ENCODE measurements around the gene ICOS.

ICOS gene

GRCh38 chr2:204004912-204005311 lies 68.3 kb downstream of the ICOS start:
- Histone ChIP-seq H3K27me3 (ENCODE audit: insufficient read depth, poor library complexity, severe bottlenecking) (no peaks in the 10 kb centered on the region), H3K4me3 (ENCODE audit: severe bottlenecking) (no peak overlapping the region), H3K9me3 (ENCODE audit: severe bottlenecking) (no peaks in the 10 kb centered on the region), H3K4me1 (ENCODE audit: insufficient read depth, poor library complexity, severe bottlenecking) (no peaks in the 10 kb centered on the region), H3K27ac (ENCODE audit: poor library complexity, severe bottlenecking) (no peak overlapping the region), H3K36me3 (ENCODE audit: low read depth) (no peaks in the 10 kb centered on the region)
- no peak for DNase-seq (ENCODE audit: low spot score)
- no peak for ATAC-seq (ENCODE audit: low read depth)
- TF ChIP-seq CTCF (IDR thresholded peaks at IDR 0.05; ENCODE audit: poor library complexity, severe bottlenecking) = no peak

- no peak overlapping the region for H3K27ac ChIP-seq (ENCODE audit: poor library complexity, severe bottlenecking)
- no peak for TF ChIP-seq CTCF (IDR thresholded peaks at IDR 0.05; ENCODE audit: poor library complexity, severe bottlenecking)
- no peak for DNase-seq (ENCODE audit: low spot score)
- no peaks in the 10 kb centered on the region for H3K36me3 ChIP-seq (ENCODE audit: low read depth)
- no peaks in the 10 kb centered on the region for H3K4me1 ChIP-seq (ENCODE audit: insufficient read depth, poor library complexity, severe bottlenecking)
- ATAC-seq (ENCODE audit: low read depth) = no peak
- no peaks in the 10 kb centered on the region for H3K27me3 ChIP-seq (ENCODE audit: insufficient read depth, poor library complexity, severe bottlenecking)
- H3K4me3 ChIP-seq (ENCODE audit: severe bottlenecking) = no peak overlapping the region
- H3K9me3 ChIP-seq (ENCODE audit: severe bottlenecking) = no peaks in the 10 kb centered on the region
These were observed 69.6 kb downstream of the ICOS start for GRCh38 chr2:204005940-204006721.

DNA sequence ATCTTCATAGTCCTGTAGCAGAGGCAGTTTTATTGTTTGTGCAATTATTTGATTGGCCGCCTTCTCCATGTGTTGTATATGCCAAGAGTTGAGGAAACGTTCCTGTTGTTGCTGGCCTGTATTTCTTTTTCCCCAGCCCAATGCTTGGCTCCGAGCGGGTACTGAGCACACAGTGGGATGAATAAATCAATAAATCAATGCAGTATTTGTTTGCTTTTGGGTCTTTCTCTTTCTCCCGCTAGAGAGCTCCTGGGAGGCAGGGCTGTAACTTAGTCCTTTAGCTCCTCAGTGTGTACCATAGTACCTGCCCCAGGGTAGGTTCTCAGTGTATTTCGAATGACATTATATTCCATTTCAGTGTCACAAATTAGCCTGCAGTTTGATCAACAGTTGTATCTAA lies 71.8 kb downstream of the ICOS start:
- Histone ChIP-seq H3K4me1 (ENCODE audit: insufficient read depth, poor library complexity, severe bottlenecking) (peaks cover 8% of the 10 kb centered on the region), H3K36me3 (ENCODE audit: low read depth) (no peaks in the 10 kb centered on the region), H3K4me3 (ENCODE audit: severe bottlenecking) (no peak overlapping the region), H3K27me3 (ENCODE audit: insufficient read depth, poor library complexity, severe bottlenecking) (no peaks in the 10 kb centered on the region), H3K27ac (ENCODE audit: poor library complexity, severe bottlenecking) (no peak overlapping the region), H3K9me3 (ENCODE audit: severe bottlenecking) (no peaks in the 10 kb centered on the region)
- ATAC-seq (ENCODE audit: low read depth) = no peak
- no peak for DNase-seq (ENCODE audit: low spot score)
- no peak for TF ChIP-seq CTCF (IDR thresholded peaks at IDR 0.05; ENCODE audit: poor library complexity, severe bottlenecking)

GRCh38 chr2:204010628-204011560 lies 74.3 kb downstream of the ICOS start:
- no peak for TF ChIP-seq CTCF (IDR thresholded peaks at IDR 0.05; ENCODE audit: poor library complexity, severe bottlenecking)
- Histone ChIP-seq H3K4me1 (ENCODE audit: insufficient read depth, poor library complexity, severe bottlenecking) (peaks cover 8% of the 10 kb centered on the region), H3K27me3 (ENCODE audit: insufficient read depth, poor library complexity, severe bottlenecking) (no peaks in the 10 kb centered on the region), H3K36me3 (ENCODE audit: low read depth) (no peaks in the 10 kb centered on the region), H3K27ac (ENCODE audit: poor library complexity, severe bottlenecking) (no peak overlapping the region), H3K9me3 (ENCODE audit: severe bottlenecking) (no peaks in the 10 kb centered on the region), H3K4me3 (ENCODE audit: severe bottlenecking) (no peak overlapping the region)
- DNase-seq (ENCODE audit: low spot score) (no peak), ATAC-seq (ENCODE audit: low read depth) (no peak)

Measured in RWPE2 (cell line).